Measurements from ENCODE around the gene C11orf21.

Gene C11orf21

DNA sequence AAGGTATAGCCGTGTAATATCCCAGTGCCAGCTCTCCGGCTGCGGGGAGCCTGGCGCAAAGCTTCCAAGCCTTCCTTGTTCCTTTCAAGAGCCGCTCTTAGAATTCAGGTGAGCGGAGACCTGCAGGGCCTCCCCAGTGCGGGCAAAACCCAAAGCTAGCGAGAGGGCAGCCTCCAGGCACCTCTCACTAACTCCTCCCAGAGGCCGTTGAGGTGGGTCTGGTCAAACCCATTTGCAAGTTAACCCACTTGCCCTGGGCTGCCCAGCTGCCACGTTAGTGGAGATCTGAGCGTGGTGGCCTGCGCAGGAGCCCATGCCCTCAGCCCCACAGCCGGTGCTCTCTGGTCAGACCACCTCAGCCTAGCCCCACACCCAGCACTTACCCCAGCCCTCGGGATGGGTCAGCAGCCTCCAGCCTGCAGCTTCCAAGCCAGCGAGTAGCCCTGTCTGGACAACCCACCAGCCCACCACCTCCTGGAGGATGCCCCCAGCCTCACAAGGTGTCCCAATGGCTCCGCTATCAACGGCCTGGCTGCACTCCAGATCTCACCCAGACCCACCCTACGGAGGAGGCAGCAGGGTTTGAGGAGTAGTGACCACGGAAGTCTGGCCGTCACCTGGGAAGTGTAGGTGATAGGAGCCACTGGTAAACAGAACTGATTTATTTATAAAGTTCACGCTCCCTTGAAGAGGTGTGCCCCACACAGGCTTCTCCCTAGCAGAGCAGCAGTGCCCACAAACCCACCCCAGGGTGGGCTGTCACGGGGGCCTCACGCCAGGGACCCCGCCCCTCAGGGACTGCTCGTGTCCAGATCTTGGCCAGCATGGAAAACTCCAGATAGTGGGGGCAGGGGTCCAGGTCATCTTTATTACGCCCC is 33.6 kb downstream of the C11orf21 start:
- TF ChIP-seq, protein P1, sequence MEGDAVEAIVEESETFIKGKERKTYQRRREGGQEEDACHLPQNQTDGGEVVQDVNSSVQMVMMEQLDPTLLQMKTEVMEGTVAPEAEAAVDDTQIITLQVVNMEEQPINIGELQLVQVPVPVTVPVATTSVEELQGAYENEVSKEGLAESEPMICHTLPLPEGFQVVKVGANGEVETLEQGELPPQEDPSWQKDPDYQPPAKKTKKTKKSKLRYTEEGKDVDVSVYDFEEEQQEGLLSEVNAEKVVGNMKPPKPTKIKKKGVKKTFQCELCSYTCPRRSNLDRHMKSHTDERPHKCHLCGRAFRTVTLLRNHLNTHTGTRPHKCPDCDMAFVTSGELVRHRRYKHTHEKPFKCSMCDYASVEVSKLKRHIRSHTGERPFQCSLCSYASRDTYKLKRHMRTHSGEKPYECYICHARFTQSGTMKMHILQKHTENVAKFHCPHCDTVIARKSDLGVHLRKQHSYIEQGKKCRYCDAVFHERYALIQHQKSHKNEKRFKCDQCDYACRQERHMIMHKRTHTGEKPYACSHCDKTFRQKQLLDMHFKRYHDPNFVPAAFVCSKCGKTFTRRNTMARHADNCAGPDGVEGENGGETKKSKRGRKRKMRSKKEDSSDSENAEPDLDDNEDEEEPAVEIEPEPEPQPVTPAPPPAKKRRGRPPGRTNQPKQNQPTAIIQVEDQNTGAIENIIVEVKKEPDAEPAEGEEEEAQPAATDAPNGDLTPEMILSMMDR (IDR thresholded peaks at IDR 0.05; ENCODE audit: control insufficient read depth, insufficient read depth, low read depth, low read length, missing control alignments): no peak
- DNase-seq (ENCODE audit: low read depth): no peak
- no peak overlapping the region for H3K4me3 ChIP-seq (ENCODE audit: control insufficient read depth, low read depth, low read length)

DNA sequence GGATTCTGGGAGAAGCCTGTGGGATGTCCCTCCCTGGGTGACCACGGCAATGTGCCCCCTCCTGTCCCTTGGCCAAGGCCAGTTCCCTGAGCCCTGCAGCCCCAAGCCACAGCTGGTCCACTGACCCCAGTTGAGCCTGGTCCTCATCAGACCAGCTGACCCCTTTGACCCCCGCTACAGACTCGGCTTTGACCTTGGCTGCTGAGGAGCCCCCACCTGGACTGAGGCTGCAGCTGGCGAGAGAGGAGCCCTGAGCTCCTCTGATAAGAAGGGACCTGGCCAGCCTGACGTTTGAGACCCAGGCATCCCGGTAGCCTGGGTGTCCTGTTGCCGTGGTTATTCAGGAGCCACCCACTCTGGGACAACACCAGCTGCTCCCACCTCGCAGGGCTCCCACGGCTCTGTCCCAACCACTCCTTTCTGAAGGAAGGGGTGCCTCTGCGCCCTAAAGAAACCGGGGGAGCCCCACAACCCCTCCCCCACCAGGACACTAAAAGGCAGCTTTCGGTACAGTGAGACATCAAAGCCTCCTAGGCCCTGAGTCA is 34.3 kb downstream of the C11orf21 start:
- TF ChIP-seq, protein P1 (IDR thresholded peaks at IDR 0.05; ENCODE audit: control insufficient read depth, insufficient read depth, low read depth, low read length, missing control alignments): no peak
- no peak for DNase-seq (ENCODE audit: low read depth)
- H3K4me3 ChIP-seq (ENCODE audit: control insufficient read depth, low read depth, low read length): no peak overlapping the region

DNA sequence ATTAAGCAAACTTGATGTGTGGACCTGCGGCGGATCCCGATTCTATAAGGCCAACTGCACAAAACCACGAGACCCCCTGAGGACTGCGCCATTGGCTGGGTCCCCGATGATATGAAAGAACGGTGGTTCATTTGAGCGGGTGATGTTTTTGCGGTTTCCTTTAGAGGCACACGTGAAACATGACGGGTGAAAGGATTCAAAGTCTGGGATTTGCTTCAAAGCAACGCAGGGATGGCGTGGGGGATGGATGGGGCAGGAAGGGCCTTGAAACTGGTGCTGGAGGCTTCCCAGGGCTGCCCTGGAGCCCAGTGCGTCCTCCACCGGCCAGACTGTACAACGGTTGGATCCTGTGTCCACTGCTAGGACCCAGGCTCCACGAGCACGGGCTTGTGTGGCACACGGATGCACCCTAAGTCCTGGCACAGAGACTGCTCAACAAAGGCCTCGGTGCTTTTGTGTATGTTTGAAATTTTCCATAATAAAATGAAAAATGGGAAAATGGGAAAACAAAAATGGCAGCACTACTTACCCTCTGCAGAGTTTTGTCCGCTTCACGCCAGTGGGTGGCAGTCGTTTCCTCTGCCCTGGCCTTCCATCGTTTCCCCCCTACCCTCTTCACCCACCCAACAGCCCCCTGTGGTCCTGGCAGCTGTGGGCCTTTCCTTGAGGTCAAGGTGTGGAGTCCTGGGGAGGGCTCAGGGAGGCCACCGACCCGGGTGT is 35.0 kb downstream of the C11orf21 start:
- DNase-seq (ENCODE audit: low read depth): no peak
- TF ChIP-seq, protein P1 (IDR thresholded peaks at IDR 0.05; ENCODE audit: control insufficient read depth, insufficient read depth, low read depth, low read length, missing control alignments): no peak
- no peak overlapping the region for H3K4me3 ChIP-seq (ENCODE audit: control insufficient read depth, low read depth, low read length)

DNA sequence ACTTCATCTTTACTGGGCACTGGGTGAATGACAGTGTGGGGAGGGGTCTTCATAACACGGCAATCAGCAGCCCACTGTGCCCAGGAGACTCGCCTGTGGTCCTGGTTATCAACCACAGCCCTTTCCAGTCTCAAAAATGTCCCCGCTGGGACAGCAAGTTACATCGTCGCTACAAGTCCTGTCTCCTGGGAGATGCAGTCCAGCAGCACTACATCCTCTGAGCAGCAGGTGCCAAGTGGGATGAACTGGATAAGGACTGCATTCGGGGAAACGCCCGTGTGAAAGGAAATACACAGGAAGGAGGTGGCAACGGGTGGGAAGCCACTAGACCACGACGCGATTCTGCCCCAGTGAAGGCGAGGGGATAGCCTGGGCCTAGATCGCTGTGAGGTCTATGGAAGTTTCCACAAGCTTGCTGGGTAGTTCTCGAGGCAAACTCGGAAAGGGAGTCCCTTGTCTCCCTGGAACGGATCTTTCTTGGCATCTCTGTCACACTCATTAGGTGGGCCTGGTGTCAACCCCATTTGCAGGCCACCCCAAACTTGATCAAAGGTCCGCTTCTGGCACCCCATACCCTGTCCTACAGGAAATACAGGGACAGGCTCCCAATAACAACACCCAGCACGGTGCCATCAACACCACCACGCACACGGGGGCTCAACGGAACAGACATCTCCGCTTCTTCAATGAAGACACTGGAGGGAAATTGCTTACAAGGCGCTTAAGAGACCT is 35.7 kb downstream of the C11orf21 start:
- no peak overlapping the region for H3K4me3 ChIP-seq (ENCODE audit: control insufficient read depth, low read depth, low read length)
- no peak for DNase-seq (ENCODE audit: low read depth)
- TF ChIP-seq, protein P1 (IDR thresholded peaks at IDR 0.05; ENCODE audit: control insufficient read depth, insufficient read depth, low read depth, low read length, missing control alignments): no peak

DNA sequence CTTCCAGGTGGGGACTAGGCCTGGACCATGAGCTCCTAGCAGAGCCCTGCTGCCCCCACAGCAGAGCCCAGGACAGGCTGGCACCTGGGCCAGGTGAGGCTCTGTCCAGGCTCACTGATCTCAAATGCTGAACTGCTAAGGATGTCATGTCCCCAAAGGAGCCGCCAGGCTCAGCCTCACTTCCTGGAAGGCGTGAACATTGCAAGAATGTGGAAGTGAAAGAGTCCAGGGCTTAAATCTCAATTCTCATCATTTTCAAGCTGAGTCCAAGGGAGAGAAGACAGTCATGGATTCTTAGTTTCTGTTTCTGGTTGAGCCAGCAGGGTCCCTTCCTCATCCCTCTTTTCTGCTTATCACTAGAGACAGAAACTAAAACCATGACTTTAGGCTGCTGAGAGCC is 36.3 kb downstream of the C11orf21 start:
- no peak for DNase-seq (ENCODE audit: low read depth)

More for the DNA sequence above, 36.3 kb downstream of the C11orf21 start:
- TF ChIP-seq, protein P1 (IDR thresholded peaks at IDR 0.05; ENCODE audit: control insufficient read depth, insufficient read depth, low read depth, low read length, missing control alignments): no peak
- no peak overlapping the region for H3K4me3 ChIP-seq (ENCODE audit: control insufficient read depth, low read depth, low read length)
